Measurements from ENCODE around the gene TMEM100. TPM values are rescaled to one million over a fixed set of nuclear protein-coding genes. Genes with fewer than 3 reads are reported as not detected.

The TMEM100 gene
- total RNA-seq, 1 experiment from 2014 or later: not detected

DNA sequence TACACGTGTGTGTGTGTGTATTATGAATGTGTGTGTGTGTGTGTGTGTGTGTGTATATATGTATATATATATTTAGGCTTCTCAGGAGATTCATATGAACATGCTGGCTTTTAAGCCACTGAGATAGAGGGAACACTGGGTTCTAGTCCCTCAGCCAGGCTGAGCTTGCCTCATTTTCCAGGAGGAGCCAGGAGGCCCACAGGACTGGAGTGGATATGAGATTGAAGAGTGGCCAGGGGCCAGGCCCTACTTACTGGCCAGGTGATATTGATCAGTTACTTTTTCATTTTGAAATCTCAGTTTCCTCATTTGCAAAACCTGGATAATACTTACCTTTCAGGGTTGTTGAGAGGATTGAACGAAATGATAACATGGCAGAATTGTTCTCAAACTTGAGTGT is 34.0 kb upstream of the TMEM100 start:
- H3K9ac ChIP-seq (ENCODE audit: low read length): no peak overlapping the region
- no TSS peak for BruUV-seq (replicated peaks)
- CTCF ChIA-PET: no interaction called here
- no peaks in the 10 kb centered on the region for H3K9me2 ChIP-seq (replicated peaks; ENCODE audit: low read length)
- H3K4me3 ChIP-seq (ENCODE audit: low read length): no peak overlapping the region
- intact Hi-C loops (cut with micrococcal nuclease): no loop called here
- ATAC-seq: no peak
- no peaks in the 10 kb centered on the region; the same call in 1 of the 2 replicates for H4K20me1 ChIP-seq (ENCODE audit: low read length)
- no peak overlapping the region for H2AFZ ChIP-seq (ENCODE audit: low read length)
- no peaks in the 10 kb centered on the region for H3F3A ChIP-seq (ENCODE audit: low read length, unreplicated experiment)
- no peak for TF ChIP-seq EZH2 (IDR thresholded peaks at IDR 0.05; ENCODE audit: low read length, unreplicated experiment)
- TF ChIP-seq, protein P1, sequence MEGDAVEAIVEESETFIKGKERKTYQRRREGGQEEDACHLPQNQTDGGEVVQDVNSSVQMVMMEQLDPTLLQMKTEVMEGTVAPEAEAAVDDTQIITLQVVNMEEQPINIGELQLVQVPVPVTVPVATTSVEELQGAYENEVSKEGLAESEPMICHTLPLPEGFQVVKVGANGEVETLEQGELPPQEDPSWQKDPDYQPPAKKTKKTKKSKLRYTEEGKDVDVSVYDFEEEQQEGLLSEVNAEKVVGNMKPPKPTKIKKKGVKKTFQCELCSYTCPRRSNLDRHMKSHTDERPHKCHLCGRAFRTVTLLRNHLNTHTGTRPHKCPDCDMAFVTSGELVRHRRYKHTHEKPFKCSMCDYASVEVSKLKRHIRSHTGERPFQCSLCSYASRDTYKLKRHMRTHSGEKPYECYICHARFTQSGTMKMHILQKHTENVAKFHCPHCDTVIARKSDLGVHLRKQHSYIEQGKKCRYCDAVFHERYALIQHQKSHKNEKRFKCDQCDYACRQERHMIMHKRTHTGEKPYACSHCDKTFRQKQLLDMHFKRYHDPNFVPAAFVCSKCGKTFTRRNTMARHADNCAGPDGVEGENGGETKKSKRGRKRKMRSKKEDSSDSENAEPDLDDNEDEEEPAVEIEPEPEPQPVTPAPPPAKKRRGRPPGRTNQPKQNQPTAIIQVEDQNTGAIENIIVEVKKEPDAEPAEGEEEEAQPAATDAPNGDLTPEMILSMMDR (conservative IDR thresholded peaks at IDR 0.05; ENCODE audit: low read depth, low read length): no peak
- TF ChIP-seq EZH2phosphoT487 (IDR thresholded peaks at IDR 0.05; ENCODE audit: borderline replicate concordance, low read length): no peak
- POLR2A ChIA-PET (ENCODE audit: unreplicated experiment): interaction anchor here (0.7 kb wide), 1 partner anchor 104 kb away, joined by 3 read pairs; no protein-coding TSS in a partner anchor
- no peaks in the 10 kb centered on the region for H3K36me3 ChIP-seq (ENCODE audit: low read depth, low read length)
- H3K4me1 ChIP-seq (ENCODE audit: insufficient read depth, low read length): peaks cover 9% of the 10 kb centered on the region
- no peaks in the 10 kb centered on the region for H3K27me3 ChIP-seq (ENCODE audit: low read length)
- DNase-seq: no peak
- H3K4me2 ChIP-seq (ENCODE audit: low read length): no peak overlapping the region
- no peak overlapping the region for H3K27ac ChIP-seq (ENCODE audit: low read length)
- peaks cover 18% of the 10 kb centered on the region for H3K79me2 ChIP-seq (ENCODE audit: low read length)
- H3K9me3 ChIP-seq (ENCODE audit: low read length): no peaks in the 10 kb centered on the region

DNA sequence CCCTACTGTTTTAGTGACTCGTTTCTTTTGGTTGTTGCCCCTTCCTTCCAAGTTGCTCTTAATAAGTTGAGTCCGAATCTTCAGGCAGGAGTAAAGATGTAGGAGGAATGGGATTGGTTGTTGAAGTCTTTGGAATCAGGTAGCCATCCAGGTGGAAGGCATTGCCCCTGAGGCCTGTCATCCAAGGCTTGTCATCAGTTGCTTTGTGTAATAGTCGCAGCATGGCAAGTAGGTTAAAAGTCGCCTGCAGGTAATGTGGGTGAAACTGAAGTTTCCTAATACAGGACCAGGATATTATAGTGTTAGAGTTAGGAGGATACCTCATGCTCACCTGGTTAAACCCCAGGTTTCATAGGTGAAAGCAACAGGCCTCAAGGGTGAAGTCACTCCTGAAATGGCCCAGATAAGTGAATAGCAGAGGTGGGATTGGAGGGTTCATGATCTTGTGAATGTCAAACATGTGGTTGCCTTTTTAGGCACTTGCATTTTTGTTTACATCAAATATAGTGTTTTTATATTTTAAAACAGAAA is 29.1 kb upstream of the TMEM100 start:
- H3K27me3 ChIP-seq (ENCODE audit: low read length): 0 out of 2 replicates have a peak, but pooled peaks cover 3% of the 10 kb centered on the region
- peak overlapping the region; percentile 73 for H3K9ac ChIP-seq (ENCODE audit: low read length)
- H3F3A ChIP-seq (ENCODE audit: low read length, unreplicated experiment): no peaks in the 10 kb centered on the region
- no peaks in the 10 kb centered on the region for H3K9me3 ChIP-seq (ENCODE audit: low read length)
- H3K4me3 ChIP-seq (ENCODE audit: low read length): peak overlapping the region; percentile 90
- H2AFZ ChIP-seq (ENCODE audit: low read length): peak overlapping the region; percentile 97
- H3K4me2 ChIP-seq (ENCODE audit: low read length): peak overlapping the region; percentile 86
- no peak for ATAC-seq
- H4K20me1 ChIP-seq (ENCODE audit: low read length): no peaks in the 10 kb centered on the region; the same call in 1 of the 2 replicates
- TSS peak; percentile 43 for BruUV-seq (replicated peaks)
- H3K27ac ChIP-seq (ENCODE audit: low read length): no peak overlapping the region
- intact Hi-C loops (cut with micrococcal nuclease): loop anchor here (5.0 kb wide), 1 partner anchor 44 kb away; no protein-coding TSS in a partner anchor
- peaks cover 13% of the 10 kb centered on the region for H3K4me1 ChIP-seq (ENCODE audit: insufficient read depth, low read length)
- CTCF ChIA-PET: interaction anchor here (0.6 kb wide), 1 partner anchor 817 kb away, joined by 3 read pairs; no protein-coding TSS in a partner anchor
- peak; percentile 34 for DNase-seq
- POLR2A ChIA-PET (ENCODE audit: unreplicated experiment): no interaction called here
- peaks cover 24% of the 10 kb centered on the region for H3K79me2 ChIP-seq (ENCODE audit: low read length)
- TF ChIP-seq EZH2 (IDR thresholded peaks at IDR 0.05; ENCODE audit: low read length, unreplicated experiment): no peak
- no peak for TF ChIP-seq EZH2phosphoT487 (IDR thresholded peaks at IDR 0.05; ENCODE audit: borderline replicate concordance, low read length)
- TF ChIP-seq, protein P1 (conservative IDR thresholded peaks at IDR 0.05; ENCODE audit: low read depth, low read length): no peak
- no peaks in the 10 kb centered on the region for H3K9me2 ChIP-seq (replicated peaks; ENCODE audit: low read length)
- H3K36me3 ChIP-seq (ENCODE audit: low read depth, low read length): no peaks in the 10 kb centered on the region

Measured in PC-3 (cell line).